Measurements from ENCODE around the gene REG4. TPM values are rescaled to one million over a fixed set of nuclear protein-coding genes. Genes with fewer than 3 reads are reported as not detected.

REG4 gene
- total RNA-seq, 2 experiments from 2014 or later = 0.33 TPM; not detected in 1

DNA sequence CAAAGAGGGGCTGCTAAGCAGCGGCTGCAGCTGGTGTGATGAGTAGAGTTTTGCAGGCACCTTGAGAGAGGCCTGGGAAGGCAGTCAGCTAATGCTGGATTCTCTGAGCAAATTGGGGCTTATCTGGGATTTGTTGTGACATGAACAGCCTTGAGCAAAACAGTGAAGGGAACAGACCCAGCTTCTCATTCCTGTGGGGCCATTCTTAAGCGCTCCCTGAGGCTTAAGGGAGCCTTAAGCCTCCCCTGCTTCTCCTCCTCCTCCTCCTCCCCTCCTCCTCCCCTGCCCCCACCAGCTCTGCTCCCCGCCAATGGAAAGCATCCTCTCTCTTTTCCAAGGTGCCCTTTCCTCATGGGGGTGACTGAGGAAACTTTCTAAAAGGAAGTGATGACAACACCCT, 63.8 kb downstream of the REG4 start:
- Histone ChIP-seq H3K27me3 (ENCODE audit: control insufficient read depth in 1 of 2, insufficient read depth in 2 of 2, low read length in 2 of 2) (no peaks in the 10 kb centered on the region), H3K36me3 (ENCODE audit: insufficient read depth, low read length) (no peaks in the 10 kb centered on the region), H3K27ac (ENCODE audit: low read depth in 1 of 2, low read length in 2 of 2) (no peak overlapping the region), H3K9me3 (ENCODE audit: control insufficient read depth in 1 of 2, insufficient read depth in 1 of 2, low read length in 2 of 2) (no peaks in the 10 kb centered on the region), H3K4me3 (ENCODE audit: low read length) (no peak overlapping the region), H3K4me1 (ENCODE audit: insufficient read depth, low read length) (peaks cover 6% of the 10 kb centered on the region)
- DNase-seq (no peak), ATAC-seq (ENCODE audit: poor library complexity) (no peak)
- intact Hi-C loops (cut with DNase I, micrococcal nuclease) = no loop called here
- Mint-ChIP-seq H3K4me3 (no peak overlapping the region), H3K36me3 (ENCODE audit: low read depth) (no peaks in the 10 kb centered on the region), H3K9me3 (no peaks in the 10 kb centered on the region), H3K4me1 (ENCODE audit: low read depth) (no peaks in the 10 kb centered on the region), H3K27ac (no peak overlapping the region), H3K27me3 (peaks cover 3% of the 10 kb centered on the region)
- POLR2A ChIA-PET = no interaction called here
- CTCF ChIA-PET = no interaction called here
- TF ChIP-seq, protein P1, sequence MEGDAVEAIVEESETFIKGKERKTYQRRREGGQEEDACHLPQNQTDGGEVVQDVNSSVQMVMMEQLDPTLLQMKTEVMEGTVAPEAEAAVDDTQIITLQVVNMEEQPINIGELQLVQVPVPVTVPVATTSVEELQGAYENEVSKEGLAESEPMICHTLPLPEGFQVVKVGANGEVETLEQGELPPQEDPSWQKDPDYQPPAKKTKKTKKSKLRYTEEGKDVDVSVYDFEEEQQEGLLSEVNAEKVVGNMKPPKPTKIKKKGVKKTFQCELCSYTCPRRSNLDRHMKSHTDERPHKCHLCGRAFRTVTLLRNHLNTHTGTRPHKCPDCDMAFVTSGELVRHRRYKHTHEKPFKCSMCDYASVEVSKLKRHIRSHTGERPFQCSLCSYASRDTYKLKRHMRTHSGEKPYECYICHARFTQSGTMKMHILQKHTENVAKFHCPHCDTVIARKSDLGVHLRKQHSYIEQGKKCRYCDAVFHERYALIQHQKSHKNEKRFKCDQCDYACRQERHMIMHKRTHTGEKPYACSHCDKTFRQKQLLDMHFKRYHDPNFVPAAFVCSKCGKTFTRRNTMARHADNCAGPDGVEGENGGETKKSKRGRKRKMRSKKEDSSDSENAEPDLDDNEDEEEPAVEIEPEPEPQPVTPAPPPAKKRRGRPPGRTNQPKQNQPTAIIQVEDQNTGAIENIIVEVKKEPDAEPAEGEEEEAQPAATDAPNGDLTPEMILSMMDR (IDR thresholded peaks at IDR 0.05) = no peak

DNA sequence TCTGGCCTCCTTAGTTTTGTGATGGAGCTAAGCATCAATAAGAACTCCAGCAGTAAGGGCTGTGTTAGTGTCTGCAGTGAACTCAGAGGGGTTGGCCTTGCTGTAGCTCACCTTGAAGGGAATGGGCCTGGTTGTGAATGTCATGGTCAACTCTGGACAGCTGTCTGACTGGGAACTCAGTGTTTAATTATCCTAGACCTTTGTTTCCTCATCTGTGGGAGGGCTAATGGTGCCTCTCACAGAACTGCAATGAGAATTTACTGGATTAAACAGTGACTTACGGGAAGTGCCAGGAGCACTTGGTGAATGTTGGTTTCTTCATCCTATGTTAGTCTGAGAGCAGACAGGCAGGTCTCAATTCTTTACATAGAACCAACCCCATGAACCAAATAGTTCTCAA, 66.2 kb downstream of the REG4 start:
- no peak overlapping the region for H3K4me3 ChIP-seq (ENCODE audit: low read length)
- no peak overlapping the region for H3K4me3 Mint-ChIP-seq
- H3K27ac Mint-ChIP-seq = no peak overlapping the region
- ChIA-PET POLR2A (interaction anchor here (0.8 kb wide), 1 partner anchor 15 kb away, joined by 3 read pairs; no protein-coding TSS in a partner anchor), CTCF (no interaction called here)
- no peaks in the 10 kb centered on the region for H3K9me3 Mint-ChIP-seq
- no peaks in the 10 kb centered on the region for H3K4me1 Mint-ChIP-seq (ENCODE audit: low read depth)
- ATAC-seq (ENCODE audit: poor library complexity) (no peak), DNase-seq (no peak)
- intact Hi-C loops (cut with DNase I, micrococcal nuclease) = no loop called here
- TF ChIP-seq, protein P1 (IDR thresholded peaks at IDR 0.05) = no peak
- no peaks in the 10 kb centered on the region for H3K27me3 ChIP-seq (ENCODE audit: control insufficient read depth in 1 of 2, insufficient read depth in 2 of 2, low read length in 2 of 2)
- H3K27ac ChIP-seq (ENCODE audit: low read depth in 1 of 2, low read length in 2 of 2) = no peak overlapping the region
- no peaks in the 10 kb centered on the region for H3K9me3 ChIP-seq (ENCODE audit: control insufficient read depth in 1 of 2, insufficient read depth in 1 of 2, low read length in 2 of 2)
- no peaks in the 10 kb centered on the region for H3K36me3 Mint-ChIP-seq (ENCODE audit: low read depth)
- H3K4me1 ChIP-seq (ENCODE audit: insufficient read depth, low read length) = peaks cover 6% of the 10 kb centered on the region
- no peaks in the 10 kb centered on the region for H3K36me3 ChIP-seq (ENCODE audit: insufficient read depth, low read length)
- H3K27me3 Mint-ChIP-seq = no peaks in the 10 kb centered on the region

DNA sequence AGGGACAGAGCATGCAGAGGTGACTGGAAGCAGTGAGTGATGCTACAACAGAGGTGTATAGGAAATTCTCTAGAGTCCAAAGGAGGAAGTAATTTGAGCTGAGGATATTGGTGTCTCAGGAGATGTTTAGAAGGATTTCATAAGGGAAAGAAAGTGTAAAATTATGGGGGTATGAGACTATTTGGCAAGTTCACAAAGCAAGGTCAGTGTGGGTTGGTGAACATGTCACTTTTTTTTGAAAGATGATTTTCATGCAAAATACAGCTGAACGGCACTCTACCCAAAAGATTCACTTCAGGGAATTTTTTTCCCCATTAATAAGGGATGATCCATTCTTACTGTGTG, 66.7 kb downstream of the REG4 start:
- intact Hi-C loops (cut with DNase I, micrococcal nuclease) = no loop called here
- H3K9me3 Mint-ChIP-seq = no peaks in the 10 kb centered on the region

More for the DNA sequence above, 66.7 kb downstream of the REG4 start:
- Histone ChIP-seq H3K27ac (ENCODE audit: low read depth in 1 of 2, low read length in 2 of 2) (no peak overlapping the region), H3K27me3 (ENCODE audit: control insufficient read depth in 1 of 2, insufficient read depth in 2 of 2, low read length in 2 of 2) (no peaks in the 10 kb centered on the region), H3K9me3 (ENCODE audit: control insufficient read depth in 1 of 2, insufficient read depth in 1 of 2, low read length in 2 of 2) (no peaks in the 10 kb centered on the region), H3K36me3 (ENCODE audit: insufficient read depth, low read length) (no peaks in the 10 kb centered on the region), H3K4me3 (ENCODE audit: low read length) (no peak overlapping the region), H3K4me1 (ENCODE audit: insufficient read depth, low read length) (peaks cover 6% of the 10 kb centered on the region)
- H3K27me3 Mint-ChIP-seq = no peaks in the 10 kb centered on the region
- ChIA-PET POLR2A (interaction anchor here (0.8 kb wide), 1 partner anchor 16 kb away, joined by 3 read pairs; no protein-coding TSS in a partner anchor), CTCF (no interaction called here)
- H3K36me3 Mint-ChIP-seq (ENCODE audit: low read depth) = no peaks in the 10 kb centered on the region
- no peak for DNase-seq
- no peaks in the 10 kb centered on the region for H3K4me1 Mint-ChIP-seq (ENCODE audit: low read depth)
- TF ChIP-seq, protein P1 (IDR thresholded peaks at IDR 0.05) = no peak
- no peak overlapping the region for H3K27ac Mint-ChIP-seq
- ATAC-seq (ENCODE audit: poor library complexity) = no peak
- H3K4me3 Mint-ChIP-seq = no peak overlapping the region

Other genes starting within 250 kb of the REG4 start
- gene ZNF697, start 163.2 kb downstream of the REG4 start, total RNA-seq = under 1 TPM; 0.05 to 0.06 TPM
- gene PHGDH, start 99.5 kb downstream of the REG4 start, total RNA-seq = 1 to 10 TPM; 6.0 to 7.5 TPM
- gene HMGCS2, start 42.6 kb downstream of the REG4 start, total RNA-seq = not detected
- not detected for gene ADAM30, start 85.1 kb upstream of the REG4 start, total RNA-seq